K562 treated with DMSO at 1 percent for 48 hours (cell line): ENCODE data around the gene ZNF345. TPM values are rescaled to one million over a fixed set of nuclear protein-coding genes. Genes with fewer than 3 reads are reported as not detected.

ENCODE experiments used
- total RNA-seq: library from RNA; unstranded; fragments of 300-600 nt; gene quantifications from 2 replicates; pipeline ENCODE4 v1.2.3, GENCODE V29; 2022; ENCODE audit warnings: low replicate concordance; ENCODE audit errors: extremely low read depth

ZNF345 gene
- not detected in 2 replicates for total RNA-seq

GRCh38 chr19:36850559-36851442, at the start of gene ZNF345:
TSS of gene ZNF345 (plus strand) at chr19:36850876. CDS start at chr19:36876831, 25,955 bp downstream.

GRCh38 chr19:36837906-36838783, 12.5 kb upstream of the ZNF345 start, which contains the start of gene ZNF790:
TSS of gene ZNF790 (minus strand) at chr19:36838387. CDS start at chr19:36825619, 12,768 bp downstream.

GRCh38 chr19:36915992-36916830, 65.5 kb downstream of the ZNF345 start, which contains the start of the genes ZNF568 and ZNF829:
TSS of gene ZNF568 (plus strand) at chr19:36916332. CDS start at chr19:36922771, 6,439 bp downstream.
TSS of gene ZNF829 (minus strand) at chr19:36916291. CDS start at chr19:36915167, 1,124 bp downstream.

Other genes with a start within 250 kb of the ZNF345 start
- not detected in 2 replicates for gene ZNF382, start 245.6 kb upstream of the ZNF345 start, total RNA-seq
- gene ZNF461, start 184.0 kb upstream of the ZNF345 start, total RNA-seq: not detected in 2 replicates
- not detected in 2 replicates for gene ZNF567, start 163.3 kb upstream of the ZNF345 start, total RNA-seq
- not detected in 2 replicates for gene ZNF850, start 78.1 kb upstream of the ZNF345 start, total RNA-seq
- not detected in 2 replicates for gene ZNF790, start 12.5 kb upstream of the ZNF345 start, total RNA-seq
- not detected in 2 replicates for gene ZNF829, start 65.4 kb downstream of the ZNF345 start, total RNA-seq
- not detected in 2 replicates for gene ZNF568, start 65.5 kb downstream of the ZNF345 start, total RNA-seq
- not detected in 2 replicates for gene ZNF420, start 227.6 kb downstream of the ZNF345 start, total RNA-seq